ENCODE measurements around the gene WIPI1.

The WIPI1 gene

DNA sequence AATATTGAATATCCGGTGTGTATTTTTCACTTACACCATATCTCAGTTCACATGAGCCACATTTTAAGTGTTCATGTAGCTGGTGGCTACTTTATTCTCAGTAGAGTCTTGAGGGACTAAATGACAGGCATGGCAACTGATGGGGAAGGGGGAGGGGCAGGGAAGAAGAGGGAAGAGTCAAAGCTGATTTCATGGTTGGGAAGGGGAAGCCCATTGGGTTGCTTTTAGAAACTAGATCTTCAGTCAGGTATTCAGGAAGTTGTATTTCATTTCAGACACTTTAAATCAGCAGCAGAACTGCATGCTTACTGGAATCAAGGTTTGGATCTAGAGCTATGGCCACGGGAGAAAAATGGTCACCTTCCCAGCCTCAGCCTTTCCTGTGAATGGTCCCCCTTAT lies 2.9 kb upstream of the WIPI1 start:
- no peak for DNase-seq

DNA sequence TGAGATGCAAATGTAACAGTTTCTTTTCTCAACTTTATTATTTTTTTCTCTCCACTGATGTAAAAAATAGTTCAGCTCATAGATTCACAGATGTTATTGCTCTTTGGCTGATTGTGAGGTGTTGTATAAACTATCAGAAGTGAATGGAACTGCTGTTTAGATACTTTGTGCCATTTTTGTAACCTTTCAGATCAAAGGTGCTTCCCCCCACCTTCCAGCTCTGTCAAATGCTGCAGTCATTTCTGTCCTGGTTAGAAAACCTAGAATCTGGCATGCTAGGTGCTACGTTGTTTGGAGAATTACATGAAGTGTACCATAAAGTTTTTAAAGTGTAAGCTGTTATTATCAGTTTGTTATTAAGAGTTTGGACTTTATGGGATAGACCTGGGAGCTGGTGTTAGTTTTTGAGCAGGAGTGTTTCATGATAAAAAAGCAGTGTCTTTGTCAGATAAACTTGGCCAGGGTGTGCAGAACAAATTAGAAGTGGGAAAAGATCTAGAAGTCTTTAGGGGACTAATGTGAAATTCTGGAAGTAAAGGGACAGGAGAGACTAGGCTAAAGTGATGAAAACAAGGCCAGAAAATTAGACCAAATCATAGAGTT lies 1.8 kb upstream of the WIPI1 start:
- DNase-seq: no peak

DNA sequence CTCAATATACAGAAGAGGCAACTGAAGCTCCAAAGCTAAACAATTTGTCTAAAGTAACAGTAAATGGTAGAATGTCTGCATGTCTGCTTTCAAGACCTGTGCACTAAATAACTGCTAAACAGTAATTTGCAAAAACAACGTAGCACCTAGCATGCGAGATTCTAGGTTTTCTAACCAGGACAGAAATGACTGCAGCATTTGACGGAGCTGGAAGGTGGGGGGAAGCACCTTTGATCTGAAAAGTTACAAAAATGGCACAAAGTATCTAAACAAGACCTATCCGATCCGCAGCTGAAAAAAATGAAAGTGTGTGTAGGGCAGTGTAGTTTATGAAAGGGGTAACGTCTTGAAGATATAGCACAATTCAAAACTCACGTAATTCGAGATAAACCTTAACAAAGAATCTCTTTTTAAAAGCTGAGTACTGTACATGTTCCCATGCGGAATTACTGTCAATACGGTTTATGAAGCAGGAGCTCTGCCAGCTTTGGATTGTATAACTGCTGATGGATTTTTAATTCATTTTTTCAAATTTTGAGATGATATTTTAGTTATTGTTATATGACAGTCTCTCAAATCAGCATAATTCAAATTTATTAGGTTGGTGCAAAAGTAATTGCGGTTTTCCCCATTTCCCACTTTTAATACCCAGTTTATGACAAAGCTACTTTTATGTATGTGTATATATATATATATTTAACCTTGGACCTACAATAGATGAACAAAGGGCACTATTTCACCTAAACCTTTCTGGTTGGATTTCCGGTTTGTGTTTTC lies 1.2 kb upstream of the WIPI1 start:
- DNase-seq: no peak

DNA sequence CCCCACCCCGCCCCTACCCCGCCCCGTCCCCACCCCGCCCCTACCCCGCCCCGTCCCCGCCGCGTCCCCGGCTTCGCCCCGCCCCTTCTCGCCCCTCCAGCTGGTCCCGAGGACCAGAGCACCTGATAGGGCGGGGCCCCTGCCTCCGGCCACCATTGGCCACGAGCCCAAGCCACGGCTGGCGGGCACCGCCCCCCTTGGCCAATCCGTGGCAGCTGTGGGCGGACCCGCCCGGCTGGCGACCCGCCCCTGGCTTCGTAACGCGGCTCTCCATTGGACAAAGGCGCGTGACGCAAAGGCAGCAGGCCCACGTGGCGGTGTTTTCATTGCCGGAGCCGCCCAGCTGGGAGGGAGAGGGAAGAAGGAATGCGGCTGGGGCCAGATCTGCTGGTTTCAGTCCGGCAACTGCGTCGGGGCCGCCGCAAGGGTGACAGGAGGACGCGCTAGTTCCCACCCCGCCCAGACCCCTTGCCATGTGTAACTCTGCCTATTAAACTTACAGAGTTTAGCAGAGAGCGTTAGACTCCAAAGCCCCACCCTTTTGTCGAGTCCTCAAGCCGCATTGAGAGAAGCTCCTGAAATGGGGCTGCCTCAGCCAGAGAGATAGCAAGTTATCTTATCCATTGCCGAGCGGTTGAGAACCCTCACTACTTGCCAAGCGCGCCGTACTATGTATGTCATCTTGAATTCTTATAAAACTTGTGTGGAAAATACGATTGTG lies 403 bp upstream of the WIPI1 start:
- DNase-seq: peak; percentile 90

DNA sequence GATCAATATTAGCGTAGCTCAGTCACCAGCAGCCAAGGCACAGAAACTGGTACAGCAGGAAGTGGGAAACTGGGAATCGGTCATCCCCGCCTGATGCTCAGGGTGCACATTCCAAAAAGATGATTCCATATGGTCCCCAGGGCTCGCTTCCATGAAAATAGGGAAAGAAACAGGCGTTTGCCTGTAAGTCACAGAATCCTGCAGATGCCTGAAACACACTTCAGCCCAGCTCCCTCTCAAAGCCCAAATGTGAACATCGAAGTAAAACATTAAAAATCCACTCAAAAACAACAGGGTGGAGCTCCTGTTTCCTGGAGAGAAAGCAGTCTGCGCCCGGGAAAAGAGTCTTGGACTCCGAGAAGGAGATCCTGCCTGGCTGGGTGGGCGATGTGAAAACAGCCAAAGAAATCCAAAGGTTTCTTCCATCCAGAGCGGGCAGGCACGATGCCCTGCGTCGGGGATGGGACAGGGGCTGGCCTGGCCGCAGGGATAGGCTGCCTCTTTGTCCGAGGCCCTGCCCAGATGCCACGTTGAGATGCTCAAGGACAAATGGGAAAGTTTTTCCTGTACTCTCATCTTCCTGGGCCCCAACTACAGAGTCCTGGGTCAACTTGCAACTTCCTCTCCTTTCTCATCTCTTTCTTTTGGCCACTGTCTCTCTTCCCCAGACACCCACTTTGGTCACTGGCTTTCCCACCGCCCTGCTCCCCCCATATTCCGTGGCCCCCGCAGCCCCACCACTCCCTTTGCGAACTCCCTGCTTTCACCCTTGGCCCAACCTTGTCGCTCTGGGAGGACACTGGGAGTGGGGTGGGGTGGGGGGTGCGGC lies 743 bp downstream of the WIPI1 start:
- no peak for DNase-seq

DNA sequence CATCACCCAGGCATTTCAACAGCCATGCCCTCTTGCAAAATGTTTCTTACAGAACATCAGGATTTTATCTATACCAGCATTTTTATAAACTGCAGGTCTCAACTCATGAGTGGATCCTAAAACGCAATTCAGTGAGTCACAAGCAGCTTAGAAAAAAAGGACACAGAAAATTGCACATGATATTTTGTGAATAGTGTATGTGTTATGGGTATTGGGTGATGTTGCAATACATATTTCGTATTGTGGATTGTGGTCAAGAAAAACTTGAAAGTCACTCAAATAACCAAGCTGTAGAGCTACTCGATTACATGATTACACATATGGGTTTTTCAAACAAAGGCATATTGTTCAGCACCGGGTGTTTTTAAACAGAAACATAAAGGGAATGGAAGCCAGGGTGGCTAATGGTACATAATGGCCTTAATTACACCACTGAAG lies 1.4 kb downstream of the WIPI1 start:
- DNase-seq: no peak

DNA sequence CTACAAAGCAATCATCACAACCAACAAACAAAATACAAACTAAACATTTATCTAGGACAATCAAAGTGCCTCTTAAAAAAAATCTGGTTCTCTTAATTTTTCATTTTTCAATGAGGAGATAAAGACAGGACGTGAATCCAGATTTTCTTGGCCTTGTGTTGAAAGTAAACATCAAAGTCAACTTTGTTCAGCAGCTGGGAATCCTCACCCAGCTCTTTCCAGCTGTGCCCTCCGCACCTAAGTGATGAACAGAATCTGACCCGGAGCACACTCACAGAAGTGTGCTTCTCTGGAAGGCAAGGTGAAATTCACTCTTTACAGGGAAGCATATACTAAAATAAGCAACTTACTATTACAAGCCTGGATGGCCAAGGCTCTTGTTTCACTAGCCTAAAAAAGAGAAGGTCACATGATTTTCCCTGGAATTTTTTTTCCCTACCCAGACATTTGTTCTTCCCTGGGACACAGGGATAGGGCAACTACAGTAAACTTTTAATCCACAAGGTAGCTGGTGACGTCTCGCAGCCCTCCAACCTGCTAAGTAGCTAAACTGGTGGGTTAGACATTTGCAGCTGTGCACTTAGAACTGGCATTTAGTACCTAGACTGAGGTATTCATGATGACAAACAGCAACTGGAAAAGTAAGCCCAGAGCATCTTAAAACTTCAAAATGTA lies 3.2 kb downstream of the WIPI1 start:
- no peak for DNase-seq

DNA sequence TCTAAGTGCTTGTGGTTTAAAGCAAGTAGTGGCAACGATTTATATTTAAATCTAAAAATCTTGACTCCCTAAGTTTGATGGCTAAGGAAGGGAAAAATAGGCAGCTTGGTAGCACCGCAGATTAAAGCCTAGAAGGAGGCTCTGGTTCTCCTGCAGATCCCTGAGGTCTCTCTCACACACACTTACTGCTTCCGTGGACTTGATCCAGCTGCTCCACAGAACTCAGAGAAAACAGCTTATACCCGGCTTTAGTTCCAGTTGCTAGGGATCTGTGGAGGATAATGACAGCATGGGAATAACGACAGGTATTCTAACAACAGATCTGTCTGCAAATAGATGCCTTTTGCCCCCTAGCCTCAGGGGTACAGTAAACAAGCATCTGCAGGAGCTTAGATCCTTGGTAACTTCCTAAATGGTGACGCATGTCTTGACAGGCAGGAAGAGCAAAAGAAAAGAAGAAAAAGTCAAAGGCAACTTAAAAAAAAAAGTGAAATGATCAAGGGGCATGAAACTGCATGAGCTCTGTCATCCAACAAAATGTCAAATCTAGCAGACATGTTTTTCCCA lies 4.5 kb downstream of the WIPI1 start:
- no peak for DNase-seq

DNA sequence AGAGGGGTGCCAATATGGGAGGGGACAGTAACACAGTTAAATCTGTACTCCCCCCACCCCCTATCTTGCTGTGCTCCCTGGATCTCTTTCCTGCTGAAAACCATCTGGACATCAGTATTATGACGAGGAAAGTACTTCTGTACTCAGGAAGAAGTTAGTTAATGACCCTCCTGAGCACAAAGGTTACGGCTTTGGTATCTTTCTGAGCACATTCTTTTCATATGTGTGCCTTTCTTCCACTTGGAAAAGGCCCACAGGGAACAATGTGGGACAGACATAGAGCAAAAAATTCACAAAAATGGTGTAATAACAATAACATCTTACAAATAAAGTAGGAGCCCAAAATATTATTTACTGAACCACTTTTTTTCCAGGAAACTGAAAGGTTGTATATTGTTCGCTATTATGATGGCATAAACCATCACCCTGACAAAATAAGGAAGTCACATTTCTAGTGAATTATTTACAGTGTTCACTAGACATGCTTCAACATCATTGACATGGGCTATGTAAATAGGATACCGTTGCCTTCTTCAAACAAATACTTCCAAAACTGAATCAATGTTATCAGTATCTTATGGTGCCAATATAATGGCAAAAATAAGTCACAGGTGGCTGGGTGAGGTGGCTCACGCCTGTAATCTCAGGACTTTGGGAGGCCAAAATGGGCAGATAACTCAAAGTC lies 5.5 kb downstream of the WIPI1 start:
- no peak for DNase-seq

DNA sequence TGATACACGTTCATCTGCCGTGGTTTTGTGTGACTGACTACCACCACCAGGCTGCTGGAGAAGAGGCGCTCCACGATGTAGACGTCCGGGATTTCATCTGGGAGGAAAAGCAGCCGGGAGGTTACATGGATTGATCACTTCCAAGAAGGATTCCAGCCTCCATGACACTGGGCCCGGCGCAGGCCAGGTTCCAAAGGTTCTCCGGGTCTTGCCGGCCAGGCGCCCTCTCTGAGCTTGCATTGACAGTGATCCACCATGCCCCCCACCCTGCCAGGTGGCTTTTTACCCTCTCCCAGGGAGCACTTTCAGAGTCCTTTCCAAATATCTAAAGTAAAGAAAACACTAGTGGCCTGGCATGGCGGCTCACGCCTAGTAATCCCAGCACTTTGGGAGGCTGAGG lies 6.5 kb downstream of the WIPI1 start:
- no peak for DNase-seq

DNA sequence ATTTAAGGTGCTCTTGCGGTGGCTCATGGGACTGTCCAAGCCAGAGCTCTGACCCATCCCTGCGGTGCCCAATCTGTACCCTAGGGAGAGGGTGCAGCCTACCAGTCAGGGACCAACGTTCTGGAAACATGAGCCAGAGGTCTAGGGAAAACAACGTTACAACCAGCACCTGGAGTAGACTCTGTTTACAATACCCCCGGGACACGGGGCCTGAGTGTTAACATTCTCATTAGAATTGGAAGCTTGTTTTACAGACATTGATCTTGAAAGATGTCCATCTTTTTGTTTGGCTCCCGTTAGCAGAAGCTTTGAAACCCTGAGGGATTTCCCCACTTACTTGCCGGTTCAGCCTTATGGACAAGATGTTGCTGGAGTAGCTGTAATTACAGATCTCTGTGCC lies 6.9 kb downstream of the WIPI1 start:
- DNase-seq: no peak

DNA sequence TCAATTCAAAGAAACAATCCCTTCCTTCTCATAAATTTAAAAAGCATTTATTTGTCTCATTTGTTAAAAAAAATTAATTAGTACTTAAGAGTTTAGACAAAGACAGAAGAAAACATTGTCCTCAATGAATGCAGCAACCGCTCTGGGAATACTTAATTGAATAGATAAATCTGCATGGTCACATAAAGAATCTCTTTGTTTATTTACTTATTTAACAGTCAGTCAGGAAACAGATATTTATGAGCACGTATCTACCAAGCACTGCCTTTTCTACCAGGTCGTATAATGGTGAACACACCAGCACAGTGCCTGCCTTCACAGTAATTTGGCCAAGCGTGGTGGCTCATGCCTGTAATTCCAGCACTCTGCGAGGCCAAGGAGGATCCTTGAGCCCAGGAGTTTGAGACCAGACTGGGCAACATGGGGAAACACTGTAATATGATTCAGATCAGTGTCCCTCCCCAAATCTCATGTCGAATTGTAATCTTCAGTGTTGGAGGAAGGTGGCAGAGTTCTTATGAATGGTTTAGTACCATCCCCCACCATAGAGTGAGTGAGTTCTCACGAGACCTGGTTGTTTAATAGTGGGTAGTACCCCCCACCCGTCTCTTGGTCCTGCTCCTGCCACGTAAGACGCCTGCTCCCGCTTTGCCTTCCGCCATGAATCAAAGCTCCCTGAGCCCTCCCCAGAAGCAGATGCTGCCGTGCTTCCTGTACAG lies 8.1 kb downstream of the WIPI1 start:
- DNase-seq: no peak

DNA sequence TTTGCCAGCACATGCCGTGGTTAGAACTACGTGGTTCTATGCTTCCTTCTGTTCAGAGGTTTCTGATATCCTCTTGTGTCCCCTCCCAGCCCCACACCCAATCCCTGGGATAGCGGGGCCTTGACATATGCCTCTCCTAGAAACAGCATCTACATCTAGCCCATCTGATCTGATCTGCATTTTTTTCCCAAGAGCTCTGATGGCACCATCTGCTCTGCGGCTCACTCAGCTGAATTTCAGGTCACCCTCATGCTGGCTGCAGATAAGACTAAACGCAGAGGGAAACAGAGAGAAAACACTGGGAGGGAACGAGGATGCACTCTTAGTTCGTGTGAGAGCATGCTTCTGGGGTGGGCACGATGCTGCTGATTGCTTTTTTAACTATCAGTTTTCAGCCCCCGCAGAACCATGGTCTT lies 10.7 kb downstream of the WIPI1 start:
- no peak for DNase-seq

DNA sequence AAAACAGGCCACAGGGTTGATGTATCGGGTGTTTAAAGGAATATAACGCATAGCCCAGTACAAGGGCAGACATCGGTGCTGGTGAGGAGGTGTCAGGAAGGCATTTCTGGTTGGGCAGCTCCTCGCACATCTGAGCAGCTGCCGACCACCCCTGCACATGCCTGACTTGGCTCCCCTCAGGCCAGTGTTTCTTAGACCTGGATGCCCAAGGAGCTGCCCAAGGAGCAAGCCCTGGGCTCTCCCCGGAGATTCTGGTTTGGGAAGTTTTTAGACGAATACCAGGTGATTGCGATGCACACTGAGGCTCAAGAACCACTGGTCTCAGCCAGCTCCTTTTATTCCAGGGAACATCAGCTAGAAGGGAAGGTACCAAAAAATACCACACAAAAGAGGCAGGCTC lies 11.6 kb downstream of the WIPI1 start:
- no peak for DNase-seq

DNA sequence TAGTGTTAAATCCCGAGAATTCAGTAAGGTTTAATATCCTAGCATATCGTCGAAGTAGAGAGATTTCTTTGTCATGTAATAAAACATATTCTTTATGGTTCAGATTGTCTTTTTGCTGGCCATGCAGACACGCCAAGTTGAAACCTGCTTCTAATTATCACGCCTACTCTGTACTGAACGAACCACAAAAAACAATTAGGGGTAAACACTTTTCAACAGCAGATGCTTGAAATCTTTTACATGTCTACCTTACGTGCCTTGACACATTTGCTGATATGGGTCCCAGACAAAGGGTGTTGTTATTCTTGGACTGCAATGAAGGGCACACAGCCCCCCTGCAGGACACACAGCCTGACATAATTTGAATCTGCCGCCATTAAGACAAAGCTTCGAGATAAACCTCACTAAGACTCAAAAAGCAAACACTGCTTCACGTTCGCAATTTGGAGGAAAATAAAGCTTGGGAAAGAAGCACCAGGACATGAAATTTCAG lies 13.3 kb downstream of the WIPI1 start:
- no peak for DNase-seq

DNA sequence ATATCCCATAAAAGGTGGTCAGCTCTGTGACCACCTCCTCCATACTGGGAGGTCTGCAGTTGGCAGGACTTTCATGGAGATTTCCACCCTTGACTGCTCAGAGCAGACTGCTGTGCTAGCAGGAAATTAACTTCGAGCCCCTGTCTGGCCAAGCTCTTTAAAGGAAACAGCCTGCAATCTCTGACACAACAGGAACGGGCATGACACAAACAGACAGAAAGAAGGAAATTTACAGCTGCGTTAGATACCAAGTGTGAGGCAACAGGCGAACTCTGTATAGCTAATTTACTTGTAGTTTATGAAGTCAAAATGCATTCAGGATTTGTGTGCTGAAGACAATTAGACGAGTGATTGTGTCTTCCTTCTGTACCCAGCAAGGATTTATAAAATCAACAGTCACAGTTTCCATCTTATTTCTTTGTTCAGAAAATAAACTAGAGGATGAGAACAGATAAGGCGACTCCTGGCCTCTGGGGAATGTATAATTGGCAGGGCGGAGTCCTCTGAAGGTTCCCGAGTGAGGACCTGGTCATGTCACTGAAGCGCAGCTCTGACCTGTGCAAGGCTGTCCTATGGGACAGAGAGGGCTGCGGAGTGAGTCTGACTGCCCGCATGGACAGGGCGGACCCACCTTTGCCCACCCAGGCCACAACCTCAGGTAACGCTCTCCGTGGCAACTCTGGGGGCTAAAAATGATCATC lies 16.1 kb downstream of the WIPI1 start:
- no peak for DNase-seq

DNA sequence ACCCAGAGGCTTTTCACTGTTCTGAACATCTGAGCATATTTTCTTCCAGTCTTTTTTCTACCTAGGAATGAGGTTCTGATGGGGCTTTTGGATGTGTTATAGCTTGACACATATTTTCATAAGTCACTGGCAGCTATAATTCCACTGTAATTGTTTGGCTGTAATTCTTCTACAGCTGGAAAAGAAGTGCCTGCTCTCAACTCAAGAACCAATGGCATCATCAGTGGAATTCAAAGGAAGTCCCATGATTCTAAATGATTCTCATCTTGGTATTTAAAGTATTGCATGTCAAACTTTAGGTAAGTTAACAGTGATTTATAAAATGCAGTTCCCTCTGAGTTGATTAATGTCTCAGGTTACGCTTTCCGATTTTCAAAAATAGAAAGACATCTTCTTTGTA lies 16.8 kb downstream of the WIPI1 start:
- no peak for DNase-seq

DNA sequence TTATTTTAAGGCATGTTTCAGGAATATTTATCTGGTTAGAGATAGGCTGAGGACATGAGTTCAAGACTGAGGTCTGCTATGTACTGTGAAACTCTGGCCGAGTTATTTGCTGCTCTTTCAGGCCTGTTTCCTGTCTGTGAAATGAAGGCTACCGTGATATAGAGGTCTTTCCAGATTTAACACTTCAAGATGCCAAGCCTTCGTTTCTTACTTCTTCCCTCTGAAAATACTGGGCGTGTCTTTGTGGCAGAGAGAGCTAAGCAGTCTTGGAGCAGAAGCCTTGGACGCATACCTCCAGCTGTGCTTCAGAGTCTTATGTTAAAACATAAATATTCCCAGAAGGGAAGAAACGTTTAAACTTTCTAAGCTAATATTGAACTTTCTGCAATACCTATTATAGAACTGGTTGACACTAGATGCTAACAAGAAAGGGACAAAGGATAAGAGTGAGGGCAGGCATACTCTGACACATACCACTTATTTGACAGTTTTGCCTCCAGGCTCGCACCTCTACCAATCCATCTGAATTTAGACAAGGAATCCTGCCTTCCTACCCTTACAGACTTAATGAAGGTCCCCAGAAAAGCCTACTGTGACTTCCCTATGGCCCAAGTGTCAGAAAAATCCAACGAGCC lies 17.5 kb downstream of the WIPI1 start:
- DNase-seq: no peak

DNA sequence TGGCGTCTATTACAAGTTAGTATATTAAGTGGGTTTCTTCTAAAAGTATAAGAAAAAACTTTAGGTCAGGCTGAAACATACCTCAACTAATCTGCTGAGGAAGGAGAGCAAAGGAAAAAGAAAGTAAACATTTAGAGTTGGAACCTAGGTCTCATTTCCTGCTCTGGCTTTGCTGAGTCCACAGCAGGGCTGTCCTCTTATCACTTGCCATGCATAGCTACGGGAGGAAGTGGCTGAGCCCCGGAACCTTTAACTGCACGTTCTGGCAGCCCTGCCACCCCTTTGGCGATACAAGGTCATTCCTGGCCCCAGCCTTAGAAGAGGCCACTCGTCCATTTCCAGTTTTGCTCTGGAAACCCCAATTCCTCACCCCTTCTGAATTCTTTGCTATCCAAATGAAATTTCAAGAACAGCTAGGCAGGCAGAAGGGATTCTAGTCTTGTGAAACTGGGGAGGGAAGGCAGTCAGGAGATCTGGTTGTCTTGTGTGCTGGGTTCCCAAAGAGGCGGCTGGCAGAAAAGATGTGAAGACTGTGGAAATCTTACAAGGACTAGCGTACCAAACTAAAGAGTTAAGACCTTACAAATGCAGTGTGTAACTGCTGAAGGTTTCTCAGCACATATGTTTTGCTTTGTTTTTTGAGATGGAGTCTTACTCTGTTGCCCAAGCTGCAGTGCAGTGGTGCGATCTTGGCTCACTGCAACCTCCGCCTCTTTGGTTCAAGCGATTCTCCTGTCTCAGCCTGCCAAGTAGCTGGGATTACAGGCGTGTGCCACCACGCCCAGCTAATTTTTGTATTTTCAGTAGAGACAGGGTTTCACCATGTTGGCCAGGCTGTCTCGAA lies 19.1 kb downstream of the WIPI1 start:
- no peak for DNase-seq
